HG03460 (cell line): ENCODE results near the gene TELO2.
"Not testable (repeated sequence)": the region's sequence is repeated elsewhere in the genome, so short reads cannot be mapped to it uniquely, and the experiment has no call there.

Source experiments
- ATAC-seq: cut with Tn5 transposase; IDR thresholded peaks from one replicate; pipeline ENCODE4 v1.9.1; 2021; ENCODE audit not compliant: unreplicated experiment

TELO2 gene

DNA sequence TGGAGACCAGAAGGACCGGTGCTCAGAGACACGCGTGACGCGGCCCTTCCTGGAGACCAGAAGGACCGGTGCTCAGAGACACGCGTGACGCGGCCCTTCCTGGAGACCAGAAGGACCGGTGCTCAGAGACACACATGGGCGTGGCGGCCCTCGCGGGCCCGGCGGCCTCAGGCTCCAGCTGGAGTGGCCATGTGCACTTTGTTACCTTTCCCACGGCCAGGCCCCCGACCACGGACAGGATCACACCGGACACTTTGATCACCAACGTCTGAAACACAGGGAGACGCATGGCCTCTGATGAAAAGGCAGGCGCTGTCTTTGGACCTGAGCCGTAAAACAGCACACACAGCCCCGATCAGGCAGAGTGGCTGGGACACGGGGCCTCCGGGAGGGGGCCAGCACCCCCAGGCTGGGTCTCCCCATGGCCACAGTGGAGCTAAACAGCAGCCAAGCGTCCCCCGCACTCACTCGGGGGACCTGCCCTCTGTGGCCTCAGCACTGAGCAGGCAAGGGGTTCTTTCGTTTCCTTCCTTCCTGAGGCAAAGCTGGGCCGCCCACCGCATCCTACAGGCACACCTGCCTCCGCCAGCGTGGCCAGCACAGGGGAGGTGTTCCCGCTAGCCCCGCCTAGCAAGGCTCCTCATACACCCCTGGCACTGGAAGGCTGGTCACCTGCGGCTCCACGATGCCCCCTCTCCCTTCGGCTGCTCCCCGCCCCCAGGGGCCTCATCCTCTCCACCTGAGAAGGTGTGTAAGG, 35.5 kb upstream of the TELO2 start:
- no peak for ATAC-seq

- ATAC-seq: no peak
Measured at GRCh38 chr16:1458336-1458976, 34.7 kb upstream of the TELO2 start.

GRCh38 chr16:1458977-1459341, 34.2 kb upstream of the TELO2 start:
- no peak for ATAC-seq

GRCh38 chr16:1459967-1460366, 33.2 kb upstream of the TELO2 start:
- ATAC-seq: no peak

GRCh38 chr16:1460602-1461138, 32.5 kb upstream of the TELO2 start:
- ATAC-seq: no peak

DNA sequence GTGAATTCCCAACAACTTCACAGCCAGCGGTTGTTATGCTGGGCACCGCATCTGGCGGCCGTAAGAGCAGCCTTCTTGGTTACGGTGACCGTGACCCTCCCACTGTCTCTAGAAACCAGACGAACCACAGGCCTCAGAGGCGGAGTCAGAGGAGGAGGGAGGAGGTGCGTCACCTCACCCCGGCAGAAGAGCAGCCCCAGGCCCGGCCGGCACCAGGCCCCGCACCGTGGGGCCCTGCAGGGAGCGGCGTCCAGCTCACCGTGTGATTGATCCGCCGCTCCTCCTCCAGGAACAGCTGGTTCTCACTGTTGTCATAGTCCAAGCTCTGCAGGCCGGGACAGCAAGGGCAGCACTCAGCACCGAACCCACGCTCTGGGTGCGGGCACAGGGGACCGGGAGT, 32.0 kb upstream of the TELO2 start:
- no peak for ATAC-seq

- no peak for ATAC-seq
Measured at GRCh38 chr16:1464196-1464893, 28.8 kb upstream of the TELO2 start.

- no peak for ATAC-seq
Measured at GRCh38 chr16:1464894-1465566, 28.1 kb upstream of the TELO2 start.

DNA sequence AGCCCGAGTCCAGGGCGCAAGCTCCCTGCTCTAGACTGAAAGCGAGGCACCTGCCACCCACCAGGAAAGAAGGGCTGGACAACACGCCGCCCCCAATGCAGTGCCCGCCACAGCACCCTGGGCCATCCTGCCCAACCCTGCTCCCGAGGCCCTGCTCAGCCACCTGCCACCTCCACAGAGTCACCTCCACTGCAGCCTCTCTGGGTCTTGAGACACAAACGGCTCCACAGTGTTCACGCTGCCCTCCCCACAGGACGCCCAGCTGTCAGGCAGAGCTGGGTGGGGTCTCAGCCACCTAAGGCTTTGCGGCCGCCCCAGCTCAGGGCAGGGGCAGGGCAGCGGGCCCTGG, 27.6 kb upstream of the TELO2 start:
- ATAC-seq: no peak

- no peak for ATAC-seq
Measured at GRCh38 chr16:1466054-1466453, 27.1 kb upstream of the TELO2 start.

GRCh38 chr16:1466968-1467521, 26.1 kb upstream of the TELO2 start:
- no peak for ATAC-seq

DNA sequence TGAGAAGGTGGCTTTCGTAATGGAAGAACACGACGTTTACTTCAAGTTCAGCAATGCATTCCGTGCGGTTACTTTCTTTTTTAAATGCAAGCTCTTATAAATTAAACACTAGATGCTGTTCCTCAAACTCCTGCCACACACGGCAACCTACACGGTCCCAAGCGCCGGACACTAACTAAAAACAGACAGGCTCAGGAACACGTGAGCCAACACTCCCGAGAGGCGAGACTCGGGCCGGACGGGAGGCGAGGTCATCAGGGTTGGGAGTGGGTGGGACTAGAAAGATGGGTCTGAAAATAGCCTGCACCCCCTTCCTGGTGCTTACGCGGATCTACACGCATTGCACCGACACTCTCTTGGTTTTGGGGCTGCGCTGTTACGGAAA, 24.7 kb upstream of the TELO2 start:
- ATAC-seq: no peak

- not testable (repeated sequence) for ATAC-seq
Measured at GRCh38 chr16:1469141-1469540, 24.0 kb upstream of the TELO2 start.

DNA sequence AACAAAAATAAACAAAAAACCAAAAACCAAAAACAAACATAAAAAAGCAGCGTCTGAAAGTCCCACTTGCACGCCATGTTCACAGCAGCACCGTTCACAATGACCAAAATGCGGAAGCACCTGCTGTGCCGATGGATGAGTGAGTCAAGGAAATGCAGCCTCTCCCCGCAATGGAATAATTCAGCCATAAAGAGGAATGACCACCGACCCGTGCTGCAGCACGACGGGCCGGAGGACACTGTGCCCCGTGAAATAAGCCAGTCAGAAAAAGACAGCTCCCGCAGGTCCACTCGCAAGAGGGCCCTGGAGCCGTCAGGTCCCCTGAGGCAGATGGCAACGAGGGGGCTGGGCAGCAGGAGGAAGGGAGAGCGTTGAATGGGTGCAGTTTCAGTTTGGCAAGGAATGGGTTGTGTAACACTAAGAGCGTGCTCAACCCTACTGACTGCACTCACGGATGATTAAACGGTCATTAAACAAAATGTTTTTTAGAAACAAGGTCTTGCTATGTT, 23.4 kb upstream of the TELO2 start:
- ATAC-seq: no peak

GRCh38 chr16:1470481-1471251, 22.5 kb upstream of the TELO2 start:
- ATAC-seq: no peak

GRCh38 chr16:1471569-1472194, 21.5 kb upstream of the TELO2 start:
- ATAC-seq: no peak

GRCh38 chr16:1472974-1473373, 20.2 kb upstream of the TELO2 start:
- ATAC-seq: no peak

DNA sequence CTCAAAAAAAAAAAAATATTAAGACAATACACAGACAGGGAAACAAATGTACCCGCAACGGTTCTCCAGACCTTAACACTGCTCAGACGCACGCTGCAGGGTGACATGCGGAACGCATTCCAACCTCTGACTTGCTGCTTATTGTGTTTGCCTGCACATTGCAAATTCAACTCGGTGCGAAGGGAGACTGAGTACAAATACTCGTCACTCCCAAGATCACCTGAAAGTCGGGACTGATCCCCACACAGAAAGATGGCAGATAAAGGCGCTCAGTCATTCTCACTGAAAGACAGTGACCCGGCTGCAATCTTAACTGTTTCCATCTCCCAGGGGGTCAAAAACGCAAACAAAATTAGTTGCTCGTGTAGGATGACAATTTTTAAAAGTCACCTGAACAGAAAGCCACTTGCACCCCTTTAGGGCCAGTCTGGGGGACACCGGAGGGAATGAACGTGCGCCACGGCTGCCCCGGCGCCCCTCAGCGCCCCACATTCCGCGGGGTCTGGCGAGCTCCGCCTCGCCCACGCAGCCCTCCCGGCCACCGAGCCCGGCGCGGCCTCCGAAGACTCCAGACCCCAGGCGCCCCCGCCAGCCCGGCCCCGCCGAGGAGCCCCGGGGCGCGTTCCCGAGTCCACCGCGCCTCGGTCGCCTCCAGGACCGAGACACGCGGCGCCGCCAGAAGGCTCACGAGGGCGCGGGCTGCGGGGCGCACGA, 18.9 kb upstream of the TELO2 start:
- ATAC-seq: no peak
